Loucy (cell line): ENCODE results near the gene GPATCH4.

ENCODE experiments used
- CTCF ChIP-seq: fragments of 200-600 bp; sonication (generic); conservative IDR thresholded peaks from 2 replicates; pipeline ENCODE4 v1.5.1; 2014; ENCODE audit warnings: mild to moderate bottlenecking, antibody characterized with exemption, low read length
- EZH2phosphoT487 ChIP-seq: fragments of 200-600 bp; IDR thresholded peaks from 2 replicates; pipeline ENCODE4 v1.6.1; 2018; ENCODE audit warnings: antibody characterized with exemption, mild to moderate bottlenecking, moderate library complexity, borderline replicate concordance

GRCh38 chr1:156594190-156594589 lies 7.1 kb downstream of the GPATCH4 start:
- TF ChIP-seq CTCF (no peak), EZH2phosphoT487 (no peak)
